ENCODE results near the gene DLG2. TPM values are rescaled to one million over a fixed set of nuclear protein-coding genes. Genes with fewer than 3 reads are reported as not detected.

DLG2 gene
- total RNA-seq, 2 donors from 2014 or later, result 3.8 to 16.4 TPM

DNA sequence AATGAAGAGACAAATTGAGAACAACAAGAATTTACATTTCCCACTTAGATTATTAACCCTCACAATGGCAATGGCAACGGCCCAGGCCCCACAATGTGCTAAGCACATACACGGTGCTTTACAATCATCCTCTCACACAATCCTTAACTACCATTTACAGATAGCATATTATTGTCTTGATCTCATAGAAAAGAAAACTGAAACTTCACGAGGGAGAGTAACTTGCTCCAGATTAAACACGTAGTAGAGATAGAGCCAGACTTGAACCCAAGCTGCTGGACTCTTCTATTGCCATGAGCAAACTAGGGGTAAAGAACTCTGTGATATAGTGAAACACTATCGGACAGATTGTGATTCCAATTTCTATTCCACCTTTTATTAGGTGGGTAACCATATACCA is 665.1 kb downstream of the DLG2 start:
- Histone ChIP-seq H3K4me3 (no peak overlapping the region), H3K9me3 (no peaks in the 10 kb centered on the region), H3K27ac (no peak overlapping the region), H3K27me3 (replicated peaks; ENCODE audit: insufficient read depth) (no peaks in the 10 kb centered on the region), H3K4me1 (ENCODE audit: control insufficient read depth in 1 of 2, low read depth in 2 of 2) (no peaks in the 10 kb centered on the region), H3K36me3 (no peaks in the 10 kb centered on the region)
- DNase-seq (ENCODE audit: low spot score), result no peak
- TF ChIP-seq, protein P1, sequence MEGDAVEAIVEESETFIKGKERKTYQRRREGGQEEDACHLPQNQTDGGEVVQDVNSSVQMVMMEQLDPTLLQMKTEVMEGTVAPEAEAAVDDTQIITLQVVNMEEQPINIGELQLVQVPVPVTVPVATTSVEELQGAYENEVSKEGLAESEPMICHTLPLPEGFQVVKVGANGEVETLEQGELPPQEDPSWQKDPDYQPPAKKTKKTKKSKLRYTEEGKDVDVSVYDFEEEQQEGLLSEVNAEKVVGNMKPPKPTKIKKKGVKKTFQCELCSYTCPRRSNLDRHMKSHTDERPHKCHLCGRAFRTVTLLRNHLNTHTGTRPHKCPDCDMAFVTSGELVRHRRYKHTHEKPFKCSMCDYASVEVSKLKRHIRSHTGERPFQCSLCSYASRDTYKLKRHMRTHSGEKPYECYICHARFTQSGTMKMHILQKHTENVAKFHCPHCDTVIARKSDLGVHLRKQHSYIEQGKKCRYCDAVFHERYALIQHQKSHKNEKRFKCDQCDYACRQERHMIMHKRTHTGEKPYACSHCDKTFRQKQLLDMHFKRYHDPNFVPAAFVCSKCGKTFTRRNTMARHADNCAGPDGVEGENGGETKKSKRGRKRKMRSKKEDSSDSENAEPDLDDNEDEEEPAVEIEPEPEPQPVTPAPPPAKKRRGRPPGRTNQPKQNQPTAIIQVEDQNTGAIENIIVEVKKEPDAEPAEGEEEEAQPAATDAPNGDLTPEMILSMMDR (IDR thresholded peaks at IDR 0.05), result no peak
- no peak for ATAC-seq (ENCODE audit: insufficient number of reproducible peaks, low FRiP score, low read depth)

DNA sequence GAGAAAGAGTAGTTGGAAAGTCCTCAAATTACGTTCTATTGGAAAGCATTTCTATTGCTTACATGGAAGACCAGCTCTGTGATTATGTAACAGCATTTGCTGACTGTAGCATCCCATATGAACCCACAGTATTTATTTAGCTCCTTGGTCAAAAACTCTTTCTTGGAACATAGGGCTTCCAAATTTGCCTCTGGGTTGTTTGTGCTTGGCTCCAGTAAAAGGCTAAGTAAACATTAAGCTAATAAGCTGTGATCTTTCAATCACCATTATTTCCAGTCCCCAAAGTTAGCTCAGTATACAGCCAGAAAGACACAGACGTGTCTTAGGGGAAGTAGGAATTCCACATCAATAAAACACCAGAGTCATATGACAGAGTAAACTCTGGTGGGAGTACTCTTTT is 668.8 kb downstream of the DLG2 start:
- Histone ChIP-seq H3K9me3 (no peaks in the 10 kb centered on the region), H3K4me1 (ENCODE audit: control insufficient read depth in 1 of 2, low read depth in 2 of 2) (no peaks in the 10 kb centered on the region), H3K27ac (no peak overlapping the region), H3K27me3 (replicated peaks; ENCODE audit: insufficient read depth) (no peaks in the 10 kb centered on the region), H3K4me3 (no peak overlapping the region), H3K36me3 (no peaks in the 10 kb centered on the region)
- TF ChIP-seq, protein P1 (IDR thresholded peaks at IDR 0.05), result no peak
- DNase-seq (ENCODE audit: low spot score), result no peak
- no peak for ATAC-seq (ENCODE audit: insufficient number of reproducible peaks, low FRiP score, low read depth)

DNA sequence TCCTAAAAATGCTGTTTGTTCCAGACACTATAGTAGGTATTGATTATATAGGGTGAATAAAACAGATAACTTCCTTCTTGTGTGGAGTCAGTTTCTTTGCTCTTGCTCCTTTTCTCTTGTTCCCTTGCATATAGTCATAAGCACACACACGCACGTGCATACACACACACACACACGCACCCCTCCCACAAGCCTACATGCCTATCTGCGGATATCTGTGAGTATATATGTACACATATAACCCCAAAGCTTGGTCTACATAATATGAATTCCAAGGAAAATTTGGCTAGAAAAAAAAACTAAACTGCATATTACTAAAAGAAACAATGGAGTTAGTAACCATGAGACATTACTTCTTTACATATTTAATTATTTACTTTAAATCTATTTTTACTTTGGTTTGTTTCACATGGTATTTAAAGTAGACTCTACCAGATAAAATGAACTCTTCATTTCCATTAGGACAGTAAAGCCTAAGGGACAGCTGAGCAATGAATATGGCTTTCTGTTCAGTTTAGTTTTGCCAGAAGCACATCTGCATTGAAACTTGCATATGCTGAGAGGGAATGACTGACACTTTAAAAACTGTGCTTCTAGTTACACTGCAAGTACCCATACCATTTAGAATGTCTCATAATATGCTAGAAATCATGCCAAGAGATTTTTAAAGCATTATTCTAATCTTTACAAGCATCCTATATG is 676.4 kb downstream of the DLG2 start:
- Histone ChIP-seq H3K36me3 (no peaks in the 10 kb centered on the region), H3K9me3 (no peaks in the 10 kb centered on the region), H3K27me3 (replicated peaks; ENCODE audit: insufficient read depth) (no peaks in the 10 kb centered on the region), H3K4me3 (no peak overlapping the region), H3K27ac (no peak overlapping the region), H3K4me1 (ENCODE audit: control insufficient read depth in 1 of 2, low read depth in 2 of 2) (no peaks in the 10 kb centered on the region)
- ATAC-seq (ENCODE audit: insufficient number of reproducible peaks, low FRiP score, low read depth), result no peak
- TF ChIP-seq, protein P1 (IDR thresholded peaks at IDR 0.05), result no peak
- no peak for DNase-seq (ENCODE audit: low spot score)

DNA sequence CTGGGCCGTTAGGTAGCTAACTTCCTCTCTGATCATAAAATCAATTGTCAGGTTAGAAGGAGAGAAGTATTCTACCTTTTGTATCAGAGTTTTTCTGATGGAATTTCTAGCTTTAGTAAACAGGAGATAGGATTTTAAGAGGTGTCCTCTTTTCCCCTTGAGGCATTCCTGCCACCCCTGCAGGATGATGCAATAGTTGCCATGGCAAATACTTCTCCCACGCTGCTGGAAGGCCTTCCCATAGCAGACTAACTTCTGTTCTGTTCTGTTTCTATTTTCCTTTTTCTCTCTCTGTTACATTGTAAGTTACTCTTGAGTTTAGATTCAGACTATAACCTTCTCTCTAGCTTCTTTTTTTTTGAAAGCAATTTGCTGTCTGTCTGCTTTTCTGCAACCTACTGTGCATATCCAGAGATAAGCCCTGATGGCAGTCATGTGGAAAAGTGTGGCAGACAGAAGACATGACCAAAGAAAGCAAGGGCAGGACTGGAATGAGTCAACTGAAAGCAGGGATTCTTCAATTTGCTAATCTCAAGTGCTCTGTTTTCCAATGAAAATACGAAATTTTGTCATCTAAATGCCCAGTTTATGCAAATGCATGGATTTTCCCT is 679.1 kb downstream of the DLG2 start:
- Histone ChIP-seq H3K9me3 (peaks cover 6% of the 10 kb centered on the region), H3K4me1 (ENCODE audit: control insufficient read depth in 1 of 2, low read depth in 2 of 2) (no peaks in the 10 kb centered on the region), H3K27me3 (replicated peaks; ENCODE audit: insufficient read depth) (no peaks in the 10 kb centered on the region), H3K36me3 (no peaks in the 10 kb centered on the region), H3K4me3 (no peak overlapping the region), H3K27ac (no peak overlapping the region)
- TF ChIP-seq, protein P1 (IDR thresholded peaks at IDR 0.05), result no peak
- no peak for ATAC-seq (ENCODE audit: insufficient number of reproducible peaks, low FRiP score, low read depth)
- no peak for DNase-seq (ENCODE audit: low spot score)

DNA sequence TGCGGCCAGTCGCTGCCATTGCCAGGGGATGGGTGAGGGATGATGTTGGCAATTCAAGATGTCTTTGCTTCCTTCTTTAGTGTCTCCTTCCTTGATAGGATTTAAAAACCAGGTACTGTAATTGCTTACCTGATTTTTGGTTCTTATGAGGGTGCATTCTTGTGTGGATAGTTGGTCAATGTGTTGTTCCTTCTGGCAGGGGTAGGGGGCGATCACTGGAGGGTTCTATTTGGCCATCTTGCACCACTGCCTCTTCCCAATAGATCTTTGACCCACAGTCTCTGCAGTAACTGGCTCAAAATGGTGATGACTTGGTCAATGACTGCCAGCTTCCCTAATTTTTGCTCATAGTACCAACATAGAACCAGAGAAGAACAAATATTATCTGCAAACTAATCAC is 680.1 kb downstream of the DLG2 start:
- Histone ChIP-seq H3K36me3 (no peaks in the 10 kb centered on the region), H3K9me3 (peaks cover 6% of the 10 kb centered on the region), H3K27ac (no peak overlapping the region), H3K4me1 (ENCODE audit: control insufficient read depth in 1 of 2, low read depth in 2 of 2) (no peaks in the 10 kb centered on the region), H3K4me3 (no peak overlapping the region), H3K27me3 (replicated peaks; ENCODE audit: insufficient read depth) (no peaks in the 10 kb centered on the region)
- no peak for ATAC-seq (ENCODE audit: insufficient number of reproducible peaks, low FRiP score, low read depth)
- no peak for DNase-seq (ENCODE audit: low spot score)
- TF ChIP-seq, protein P1 (IDR thresholded peaks at IDR 0.05), result no peak

Measured in thoracic aorta (tissue), 2 donors.